ENCODE measurements around the gene PROSER3.

Gene PROSER3

DNA sequence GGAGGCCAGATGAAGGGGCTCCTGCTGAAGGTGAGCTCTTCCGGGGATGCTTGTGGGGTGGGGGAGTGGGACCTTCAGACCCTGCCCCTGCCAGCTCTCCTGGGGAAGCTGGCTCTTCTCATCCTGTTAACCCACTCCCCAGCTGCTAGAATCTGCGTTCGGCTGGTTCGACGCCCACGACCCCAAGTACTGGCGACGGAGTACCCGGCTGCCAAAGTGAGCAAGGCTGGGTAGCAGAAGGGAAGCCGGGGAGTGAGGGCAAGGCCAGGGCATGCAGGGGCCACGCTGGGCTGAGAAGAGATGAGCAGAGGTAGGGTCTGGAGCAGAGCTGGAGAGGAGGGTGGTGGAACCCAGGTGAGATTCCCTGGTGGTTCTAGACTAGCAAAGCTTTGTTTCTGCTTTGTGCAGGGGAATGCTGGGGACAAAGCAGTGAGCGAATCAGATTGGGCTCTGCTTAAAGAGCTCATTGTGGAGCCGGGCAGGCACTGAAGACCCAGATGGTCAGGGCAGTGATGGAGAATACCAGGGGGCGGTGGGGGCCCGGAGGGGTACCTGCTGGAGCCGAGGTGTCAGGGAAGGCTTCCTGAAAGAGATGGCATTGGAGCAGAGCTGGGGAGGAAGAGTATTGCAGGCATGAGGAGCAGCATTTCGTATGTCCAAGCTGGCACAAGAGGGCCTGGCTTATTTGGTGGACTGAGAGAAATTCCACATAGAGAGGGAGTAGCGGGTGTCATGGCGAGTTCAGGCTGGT is 29.8 kb upstream of the PROSER3 start:
- no peak for DNase-seq (ENCODE audit: low spot score)
- TF ChIP-seq, protein P1, sequence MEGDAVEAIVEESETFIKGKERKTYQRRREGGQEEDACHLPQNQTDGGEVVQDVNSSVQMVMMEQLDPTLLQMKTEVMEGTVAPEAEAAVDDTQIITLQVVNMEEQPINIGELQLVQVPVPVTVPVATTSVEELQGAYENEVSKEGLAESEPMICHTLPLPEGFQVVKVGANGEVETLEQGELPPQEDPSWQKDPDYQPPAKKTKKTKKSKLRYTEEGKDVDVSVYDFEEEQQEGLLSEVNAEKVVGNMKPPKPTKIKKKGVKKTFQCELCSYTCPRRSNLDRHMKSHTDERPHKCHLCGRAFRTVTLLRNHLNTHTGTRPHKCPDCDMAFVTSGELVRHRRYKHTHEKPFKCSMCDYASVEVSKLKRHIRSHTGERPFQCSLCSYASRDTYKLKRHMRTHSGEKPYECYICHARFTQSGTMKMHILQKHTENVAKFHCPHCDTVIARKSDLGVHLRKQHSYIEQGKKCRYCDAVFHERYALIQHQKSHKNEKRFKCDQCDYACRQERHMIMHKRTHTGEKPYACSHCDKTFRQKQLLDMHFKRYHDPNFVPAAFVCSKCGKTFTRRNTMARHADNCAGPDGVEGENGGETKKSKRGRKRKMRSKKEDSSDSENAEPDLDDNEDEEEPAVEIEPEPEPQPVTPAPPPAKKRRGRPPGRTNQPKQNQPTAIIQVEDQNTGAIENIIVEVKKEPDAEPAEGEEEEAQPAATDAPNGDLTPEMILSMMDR (IDR thresholded peaks at IDR 0.05; ENCODE audit: extremely low read depth, insufficient read depth, missing control alignments): no peak
- in situ Hi-C loops (cut with MboI; ENCODE audit: low pct_unique_long_range_greater_than_20kb, low sequenced_read_pairs, unreplicated experiment): no loop called here

DNA sequence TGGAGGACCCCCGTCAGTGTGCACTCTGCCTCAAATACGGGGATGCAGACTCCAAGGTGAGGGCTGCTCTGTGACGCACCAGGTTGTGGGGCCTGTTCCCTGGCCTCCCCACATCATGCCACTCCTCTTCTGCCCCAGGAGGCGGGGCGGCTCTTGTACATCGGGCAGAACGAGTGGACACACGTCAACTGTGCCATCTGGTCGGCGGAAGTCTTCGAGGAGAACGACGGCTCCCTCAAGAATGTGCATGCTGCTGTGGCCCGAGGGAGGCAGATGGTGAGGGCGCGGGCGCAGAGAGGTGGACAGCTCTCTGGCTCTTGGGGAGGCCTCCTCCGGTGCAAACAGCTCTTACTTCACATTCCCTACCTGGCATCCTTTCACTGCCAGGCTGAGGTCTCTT is 29.0 kb upstream of the PROSER3 start:
- TF ChIP-seq, protein P1 (IDR thresholded peaks at IDR 0.05; ENCODE audit: extremely low read depth, insufficient read depth, missing control alignments): no peak
- in situ Hi-C loops (cut with MboI; ENCODE audit: low pct_unique_long_range_greater_than_20kb, low sequenced_read_pairs, unreplicated experiment): no loop called here
- DNase-seq (ENCODE audit: low spot score): no peak

DNA sequence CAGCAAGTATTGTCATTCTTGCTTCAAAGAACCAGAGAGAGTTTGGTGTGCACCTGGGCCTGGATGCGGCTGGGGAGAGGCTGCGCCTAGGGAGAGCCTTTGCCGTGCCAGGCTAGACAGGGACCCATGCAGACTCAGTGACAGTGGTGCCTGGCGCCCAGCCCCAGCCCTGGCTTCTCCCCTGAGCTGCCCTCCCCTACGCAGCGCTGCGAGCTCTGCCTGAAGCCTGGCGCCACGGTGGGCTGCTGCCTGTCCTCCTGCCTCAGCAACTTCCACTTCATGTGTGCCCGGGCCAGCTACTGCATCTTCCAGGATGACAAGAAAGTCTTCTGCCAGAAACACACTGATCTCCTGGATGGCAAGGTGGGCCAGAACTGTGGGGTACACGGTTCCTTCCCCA is 28.2 kb upstream of the PROSER3 start:
- in situ Hi-C loops (cut with MboI; ENCODE audit: low pct_unique_long_range_greater_than_20kb, low sequenced_read_pairs, unreplicated experiment): no loop called here
- peak; percentile 14 for DNase-seq (ENCODE audit: low spot score)
- TF ChIP-seq, protein P1 (IDR thresholded peaks at IDR 0.05; ENCODE audit: extremely low read depth, insufficient read depth, missing control alignments): no peak

DNA sequence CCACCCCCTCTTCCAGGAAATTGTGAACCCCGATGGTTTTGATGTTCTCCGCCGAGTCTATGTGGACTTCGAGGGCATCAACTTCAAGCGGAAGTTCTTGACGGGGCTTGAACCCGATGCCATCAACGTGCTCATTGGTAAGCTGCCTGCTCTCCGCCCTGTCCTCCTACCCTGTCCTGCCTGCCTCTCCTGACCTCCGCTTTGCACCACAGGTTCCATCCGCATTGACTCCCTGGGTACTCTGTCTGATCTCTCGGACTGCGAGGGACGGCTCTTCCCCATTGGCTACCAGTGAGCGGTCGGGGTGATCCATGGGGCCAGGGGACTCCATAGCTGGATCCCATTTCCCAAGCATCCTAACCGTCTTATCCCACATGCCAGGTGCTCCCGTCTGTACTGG is 27.6 kb upstream of the PROSER3 start:
- DNase-seq (ENCODE audit: low spot score): peak; percentile 14
- TF ChIP-seq, protein P1 (IDR thresholded peaks at IDR 0.05; ENCODE audit: extremely low read depth, insufficient read depth, missing control alignments): no peak
- in situ Hi-C loops (cut with MboI; ENCODE audit: low pct_unique_long_range_greater_than_20kb, low sequenced_read_pairs, unreplicated experiment): no loop called here

DNA sequence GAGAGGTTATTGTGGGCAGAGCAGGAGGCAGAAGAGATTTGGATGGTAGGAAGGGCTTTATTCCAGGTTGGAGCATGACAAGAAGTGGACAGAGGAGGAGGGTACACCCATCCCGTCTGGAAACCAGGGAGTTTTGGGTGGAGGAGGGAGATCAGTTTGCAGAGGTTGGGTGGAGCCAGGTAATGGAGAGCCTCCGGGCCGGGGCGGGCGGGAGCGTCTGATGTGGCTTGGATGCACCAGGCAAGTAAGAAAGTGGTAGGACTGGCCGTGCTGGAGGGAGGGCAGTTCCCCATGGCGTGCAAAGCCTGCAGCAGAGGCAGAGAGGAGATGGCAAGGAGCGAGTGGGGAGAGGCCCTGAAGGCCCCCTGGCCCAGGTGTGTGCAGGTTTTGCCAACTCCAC is 26.6 kb upstream of the PROSER3 start:
- TF ChIP-seq, protein P1 (IDR thresholded peaks at IDR 0.05; ENCODE audit: extremely low read depth, insufficient read depth, missing control alignments): no peak
- DNase-seq (ENCODE audit: low spot score): no peak

DNA sequence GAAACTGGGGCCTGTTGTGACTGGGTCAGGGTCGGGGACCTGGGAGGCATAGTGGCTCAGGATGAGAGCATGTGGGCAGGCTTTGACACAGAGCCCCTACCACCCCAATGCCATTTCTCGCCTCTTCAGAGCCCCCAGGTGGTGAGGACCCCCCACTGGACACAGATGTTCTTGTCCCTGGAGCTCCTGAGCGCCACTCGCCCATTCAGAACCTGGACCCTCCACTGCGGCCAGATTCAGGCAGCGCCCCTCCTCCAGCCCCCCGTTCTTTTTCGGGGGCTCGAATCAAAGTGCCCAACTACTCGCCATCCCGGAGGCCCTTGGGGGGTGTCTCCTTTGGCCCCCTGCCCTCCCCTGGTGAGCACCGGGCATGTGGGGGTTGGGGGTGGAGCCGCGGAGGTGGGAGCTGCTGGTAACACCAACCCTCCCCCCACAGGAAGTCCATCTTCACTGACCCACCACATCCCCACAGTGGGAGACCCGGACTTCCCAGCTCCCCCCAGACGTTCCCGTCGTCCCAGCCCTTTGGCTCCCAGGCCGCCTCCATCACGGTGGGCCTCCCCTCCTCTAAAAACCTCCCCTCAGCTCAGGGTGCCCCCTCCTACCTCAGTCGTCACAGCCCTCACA is 26.1 kb upstream of the PROSER3 start:
- DNase-seq (ENCODE audit: low spot score): no peak
- in situ Hi-C loops (cut with MboI; ENCODE audit: low pct_unique_long_range_greater_than_20kb, low sequenced_read_pairs, unreplicated experiment): no loop called here

More for the DNA sequence above, 26.6 kb upstream of the PROSER3 start:
- in situ Hi-C loops (cut with MboI; ENCODE audit: low pct_unique_long_range_greater_than_20kb, low sequenced_read_pairs, unreplicated experiment): no loop called here

More for the DNA sequence above, 26.1 kb upstream of the PROSER3 start:
- TF ChIP-seq, protein P1 (IDR thresholded peaks at IDR 0.05; ENCODE audit: extremely low read depth, insufficient read depth, missing control alignments): no peak
